NB4 (cell line): ENCODE data around the gene TMEM80.
"Not testable (repeated sequence)": the region's sequence is repeated elsewhere in the genome, so short reads cannot be mapped to it uniquely, and the experiment has no call there.

Experiments used
- DNase-seq: peaks from one replicate; pipeline ENCODE4 v3.0.0; 2010; ENCODE audit warnings: low read depth
- H3K4me3 ChIP-seq: one replicate; pipeline ENCODE4 v1.5.1; 2011; ENCODE audit warnings: mild to moderate bottlenecking, low read depth, low read length, moderate library complexity
- MAX ChIP-seq: IDR thresholded peaks from 2 replicates; pipeline ENCODE4 v1.6.1; 2011; ENCODE audit warnings: low read depth, low read length
- MYC ChIP-seq: IDR thresholded peaks from 2 replicates; pipeline ENCODE4 v1.6.1; 2011; ENCODE audit warnings: low read depth, low read length
- POLR2A ChIP-seq: IDR thresholded peaks from 2 replicates; pipeline ENCODE4 v1.6.1; 2011; ENCODE audit warnings: mild to moderate bottlenecking; ENCODE audit not compliant: insufficient read length; ENCODE audit errors: extremely low read depth
- TF ChIP-seq, protein P1 (sequence below): IDR thresholded peaks from one replicate; pipeline ENCODE4 v1.5.1; 2012; ENCODE audit warnings: low read depth, low read length

Gene TMEM80

DNA sequence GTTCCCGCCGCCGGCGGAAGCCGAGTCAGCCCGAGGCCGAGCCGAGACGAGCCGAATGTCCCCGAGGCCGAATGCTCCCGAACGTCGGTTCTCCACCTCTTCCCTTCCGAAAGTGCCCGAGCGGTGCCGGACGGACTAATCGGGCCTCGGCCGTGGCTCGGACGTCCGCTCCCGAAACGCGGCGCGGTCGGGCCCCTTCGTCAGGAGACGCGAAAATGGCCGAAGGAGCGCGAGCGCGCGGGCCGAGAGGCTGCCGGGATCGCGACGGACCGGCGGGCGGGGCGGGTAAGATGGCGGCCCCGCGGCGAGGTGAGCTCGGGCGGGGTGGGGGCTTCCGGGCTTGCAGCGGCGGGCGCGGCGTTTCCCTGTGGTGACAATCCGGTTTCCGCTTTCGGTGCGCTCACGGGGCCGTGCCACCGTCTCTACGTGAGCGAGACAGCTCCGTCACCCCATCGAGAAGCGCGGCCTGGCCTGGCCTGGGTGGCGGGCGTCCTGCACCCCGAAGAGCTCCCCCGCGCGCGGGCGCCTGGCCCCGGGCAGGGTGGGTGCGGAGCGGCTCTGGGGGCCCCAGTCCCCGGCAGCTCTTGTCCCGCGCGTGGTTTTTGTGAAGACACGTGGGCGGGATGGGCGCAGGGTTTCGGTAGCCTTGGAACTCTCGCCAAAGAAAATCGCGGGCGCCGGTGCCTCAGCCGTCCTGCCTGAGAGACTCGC lies at the start of gene TMEM80:
Gene TMEM80, plus strand, starts transcription at position 279 of the 711 bp plus-strand sequence. Its CDS starts 12 bp downstream, at position 291.
- H3K4me3 ChIP-seq = peak within 1 kb of the TSS; percentile 88
- TF ChIP-seq, protein P1, sequence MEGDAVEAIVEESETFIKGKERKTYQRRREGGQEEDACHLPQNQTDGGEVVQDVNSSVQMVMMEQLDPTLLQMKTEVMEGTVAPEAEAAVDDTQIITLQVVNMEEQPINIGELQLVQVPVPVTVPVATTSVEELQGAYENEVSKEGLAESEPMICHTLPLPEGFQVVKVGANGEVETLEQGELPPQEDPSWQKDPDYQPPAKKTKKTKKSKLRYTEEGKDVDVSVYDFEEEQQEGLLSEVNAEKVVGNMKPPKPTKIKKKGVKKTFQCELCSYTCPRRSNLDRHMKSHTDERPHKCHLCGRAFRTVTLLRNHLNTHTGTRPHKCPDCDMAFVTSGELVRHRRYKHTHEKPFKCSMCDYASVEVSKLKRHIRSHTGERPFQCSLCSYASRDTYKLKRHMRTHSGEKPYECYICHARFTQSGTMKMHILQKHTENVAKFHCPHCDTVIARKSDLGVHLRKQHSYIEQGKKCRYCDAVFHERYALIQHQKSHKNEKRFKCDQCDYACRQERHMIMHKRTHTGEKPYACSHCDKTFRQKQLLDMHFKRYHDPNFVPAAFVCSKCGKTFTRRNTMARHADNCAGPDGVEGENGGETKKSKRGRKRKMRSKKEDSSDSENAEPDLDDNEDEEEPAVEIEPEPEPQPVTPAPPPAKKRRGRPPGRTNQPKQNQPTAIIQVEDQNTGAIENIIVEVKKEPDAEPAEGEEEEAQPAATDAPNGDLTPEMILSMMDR = no peak
- TF ChIP-seq MYC = peak; percentile 23; the same call in 1 of the 2 replicates
- peak; percentile 64 for TF ChIP-seq POLR2A
- peak; percentile 80 for TF ChIP-seq MAX
- DNase-seq = peak; percentile 98

GRCh38 chr11:646214-646613 lies 49.4 kb upstream of the TMEM80 start:
- no peak overlapping the region for H3K4me3 ChIP-seq
- no peak for TF ChIP-seq MYC
- TF ChIP-seq MAX = no peak
- TF ChIP-seq POLR2A = no peak
- TF ChIP-seq, protein P1 = no peak
- DNase-seq = no peak

DNA sequence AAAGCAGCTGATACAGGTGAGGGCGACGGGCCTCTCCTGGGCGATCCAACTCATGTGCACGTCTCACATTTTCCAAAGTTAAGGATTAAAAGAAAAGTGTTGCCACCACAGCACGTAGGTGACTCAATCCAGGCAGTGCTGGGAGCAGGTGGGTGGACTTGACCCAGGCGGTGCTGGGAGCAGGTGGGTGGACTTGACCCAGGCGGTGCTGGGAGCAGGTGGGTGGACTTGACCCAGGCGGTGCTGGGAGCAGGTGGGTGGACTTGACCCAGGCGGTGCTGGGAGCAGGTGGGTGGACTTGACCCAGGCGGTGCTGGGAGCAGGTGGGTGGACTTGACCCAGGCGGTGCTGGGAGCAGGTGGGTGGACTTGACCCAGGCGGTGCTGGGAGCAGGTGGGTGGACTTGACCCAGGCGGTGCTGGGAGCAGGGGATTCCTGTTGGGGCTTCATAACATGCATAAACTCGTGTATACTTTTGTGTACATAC lies 47.9 kb upstream of the TMEM80 start:
- H3K4me3 ChIP-seq, DNase-seq: not testable (repeated sequence)

- H3K4me3 ChIP-seq = no peak overlapping the region
- no peak for DNase-seq
- TF ChIP-seq MAX = no peak
- TF ChIP-seq, protein P1 = no peak
- TF ChIP-seq POLR2A = no peak
- TF ChIP-seq MYC = no peak
These were observed 45.1 kb upstream of the TMEM80 start for GRCh38 chr11:650482-650881.

DNA sequence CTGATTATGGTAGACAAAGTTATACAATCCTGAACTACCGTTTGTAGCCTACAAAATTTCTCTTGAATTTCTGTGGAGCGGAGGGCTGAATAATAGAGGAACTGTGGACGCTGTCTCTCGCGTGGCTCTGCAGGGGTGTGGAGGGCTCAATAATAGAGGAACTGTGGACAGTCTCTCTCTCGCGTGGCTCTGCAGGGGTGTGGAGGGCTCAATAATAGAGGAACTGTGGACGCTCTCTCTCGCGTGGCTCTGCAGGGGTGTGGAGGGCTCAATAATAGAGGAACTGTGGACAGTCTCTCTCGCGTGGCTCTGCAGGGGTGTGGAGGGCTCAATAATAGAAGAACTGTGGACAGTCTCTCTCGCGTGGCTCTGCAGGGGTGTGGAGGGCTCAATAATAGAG lies 42.5 kb upstream of the TMEM80 start:
- DNase-seq = peak; percentile 23
- H3K4me3 ChIP-seq = not testable (repeated sequence)

DNA sequence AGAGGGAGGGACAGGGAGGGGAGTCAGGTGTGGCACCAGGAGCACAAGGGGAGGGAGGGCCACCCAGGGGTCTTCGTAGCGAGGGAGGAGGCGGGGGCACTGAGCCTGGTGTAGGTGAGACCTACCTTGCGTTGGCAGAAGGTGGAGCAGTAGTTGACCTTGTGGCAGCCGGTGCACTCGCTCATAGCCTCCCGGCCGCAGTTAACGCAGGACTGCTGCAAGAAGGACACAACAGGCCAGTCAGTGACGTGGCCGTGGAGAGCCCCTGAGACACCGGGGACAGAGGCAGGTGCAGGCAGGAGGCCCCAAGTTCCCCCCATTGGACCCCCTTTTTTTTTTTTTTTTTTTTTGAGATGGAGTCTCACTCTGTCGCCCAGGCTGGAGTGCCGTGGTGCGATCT lies 41.8 kb upstream of the TMEM80 start:
- DNase-seq = no peak
- TF ChIP-seq POLR2A (no peak), MYC (no peak), MAX (no peak)
- no peak overlapping the region for H3K4me3 ChIP-seq

DNA sequence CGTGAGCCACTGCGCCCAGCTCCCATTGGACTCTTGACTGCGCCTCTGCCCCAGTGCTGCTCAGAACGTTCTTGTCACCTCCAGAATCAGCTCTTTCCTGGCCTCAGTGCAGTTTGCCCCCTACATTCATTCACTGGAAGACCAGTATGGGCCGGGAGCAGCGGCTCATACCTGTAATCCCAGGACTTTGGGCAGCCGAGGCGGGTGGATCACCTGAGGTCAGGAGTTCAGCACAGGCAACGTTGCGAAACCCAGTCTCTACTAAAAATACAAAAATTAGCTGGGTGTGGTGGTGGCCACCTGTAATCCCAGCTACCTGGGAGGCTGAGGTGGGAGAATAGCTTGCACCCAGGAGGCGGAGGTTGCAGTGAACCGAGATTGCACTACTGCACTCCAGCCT lies 41.2 kb upstream of the TMEM80 start:
- DNase-seq, H3K4me3 ChIP-seq: not testable (repeated sequence)

GRCh38 chr11:655036-655726 lies 40.4 kb upstream of the TMEM80 start:
- H3K4me3 ChIP-seq = no peak overlapping the region
- no peak for TF ChIP-seq MYC
- no peak for TF ChIP-seq POLR2A
- DNase-seq = no peak
